Tibial nerve (tissue), 4 donors: Measurements from ENCODE around the gene ZBTB20. TPM values are rescaled to one million over a fixed set of nuclear protein-coding genes. Genes with fewer than 3 reads are reported as not detected.

Source experiments
- DNase-seq, 2 donors: peaks; one replicate each; pipeline ENCODE4 v3.0.0-alpha.2; 2019; ENCODE audit warnings: low spot score in 2 of 2
- H3K27ac ChIP-seq, 4 donors: fragments of 200-600 bp; sonication (generic) in 3 of 4; one replicate each; pipeline ENCODE4 v1.5.1; 2017 to 2019; ENCODE audit warnings: mild to moderate bottlenecking in 1 of 4
- H3K27me3 ChIP-seq, 2 donors: fragments of 200-600 bp; sonication (generic) in 1 of 2; one replicate each; pipeline versions ENCODE4 v1.5.1 to v1.6.0; 2017 to 2019
- H3K36me3 ChIP-seq, 3 donors: fragments of 200-600 bp; sonication (generic); one replicate each; pipeline ENCODE4 v1.5.1; 2018 to 2019
- H3K4me1 ChIP-seq, 4 donors: fragments of 200-600 bp; sonication (generic) in 3 of 4; one replicate each; pipeline ENCODE4 v1.5.1; 2017 to 2019
- H3K4me3 ChIP-seq, 4 donors: fragments of 200-600 bp; sonication (generic) in 3 of 4; one replicate each; pipeline ENCODE4 v1.5.1; 2017 to 2019; ENCODE audit warnings: mild to moderate bottlenecking in 1 of 4, moderate library complexity in 1 of 4
- H3K9me3 ChIP-seq, 4 donors: fragments of 200-600 bp; sonication (generic) in 3 of 4; one replicate each; pipeline ENCODE4 v1.5.1; 2017 to 2019
- EP300 ChIP-seq, 2 donors: sonication (generic); formaldehyde crosslinking; IDR thresholded peaks; one replicate each; pipeline ENCODE4 v1.6.1; 2017; ENCODE audit warnings: antibody characterized with exemption in 2 of 2, mild to moderate bottlenecking in 1 of 2
- POLR2A ChIP-seq, 2 donors: fragments of 450-650 bp; IDR thresholded peaks; one replicate each; pipeline ENCODE4 v1.6.1; 2017; ENCODE audit warnings: antibody characterized with exemption in 2 of 2, mild to moderate bottlenecking in 2 of 2, moderate library complexity in 2 of 2
- WGBS, 2 donors: methylation state at CpG; one replicate each; pipeline ENCODE4 v1.1.5; 2018; 5-methylcytosine and 5-hydroxymethylcytosine counted together
- total RNA-seq, 4 donors: library from RNA; depleted of rRNA; stranded (reverse); fragments of >200 nt; gene quantifications; one replicate each; pipeline ENCODE4 v1.1.0, GENCODE V29; 2016
- TF ChIP-seq, protein P1 (sequence below), 5 experiments: fragments of 200-600 bp in 3 of 5; fragments of 450-650 bp in 2 of 5; sonication (generic) in 3 of 5; IDR thresholded peaks; one replicate each; pipeline ENCODE4 v1.5.1; 2016 to 2019; ENCODE audit warnings: antibody characterized with exemption in 5 of 5, mild to moderate bottlenecking in 3 of 5, moderate library complexity in 2 of 5

The ZBTB20 gene
- total RNA-seq, 4 donors from 2014 or later: 63.3 to 127 (median 102) TPM

GRCh38 chr3:114440700-114441099 is 706.4 kb downstream of the ZBTB20 start:
- H3K4me1 ChIP-seq: peaks cover 0 to 81% (median 2%) of the 10 kb centered on the region in 4 donors
- no peaks in the 10 kb centered on the region for H3K27me3 ChIP-seq
- TF ChIP-seq, protein P1, sequence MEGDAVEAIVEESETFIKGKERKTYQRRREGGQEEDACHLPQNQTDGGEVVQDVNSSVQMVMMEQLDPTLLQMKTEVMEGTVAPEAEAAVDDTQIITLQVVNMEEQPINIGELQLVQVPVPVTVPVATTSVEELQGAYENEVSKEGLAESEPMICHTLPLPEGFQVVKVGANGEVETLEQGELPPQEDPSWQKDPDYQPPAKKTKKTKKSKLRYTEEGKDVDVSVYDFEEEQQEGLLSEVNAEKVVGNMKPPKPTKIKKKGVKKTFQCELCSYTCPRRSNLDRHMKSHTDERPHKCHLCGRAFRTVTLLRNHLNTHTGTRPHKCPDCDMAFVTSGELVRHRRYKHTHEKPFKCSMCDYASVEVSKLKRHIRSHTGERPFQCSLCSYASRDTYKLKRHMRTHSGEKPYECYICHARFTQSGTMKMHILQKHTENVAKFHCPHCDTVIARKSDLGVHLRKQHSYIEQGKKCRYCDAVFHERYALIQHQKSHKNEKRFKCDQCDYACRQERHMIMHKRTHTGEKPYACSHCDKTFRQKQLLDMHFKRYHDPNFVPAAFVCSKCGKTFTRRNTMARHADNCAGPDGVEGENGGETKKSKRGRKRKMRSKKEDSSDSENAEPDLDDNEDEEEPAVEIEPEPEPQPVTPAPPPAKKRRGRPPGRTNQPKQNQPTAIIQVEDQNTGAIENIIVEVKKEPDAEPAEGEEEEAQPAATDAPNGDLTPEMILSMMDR (IDR thresholded peaks at IDR 0.05): no peak
- TF ChIP-seq POLR2A (IDR thresholded peaks at IDR 0.05): no peak
- TF ChIP-seq EP300 (IDR thresholded peaks at IDR 0.05): no peak
- WGBS, 2 donors: 74 to 75% methylated on average over 4 of the region's 4 CpGs
- H3K36me3 ChIP-seq: no peaks in the 10 kb centered on the region
- no peaks in the 10 kb centered on the region for H3K9me3 ChIP-seq
- DNase-seq: no peak
- no peak overlapping the region for H3K27ac ChIP-seq
- H3K4me3 ChIP-seq: no peak overlapping the region

DNA sequence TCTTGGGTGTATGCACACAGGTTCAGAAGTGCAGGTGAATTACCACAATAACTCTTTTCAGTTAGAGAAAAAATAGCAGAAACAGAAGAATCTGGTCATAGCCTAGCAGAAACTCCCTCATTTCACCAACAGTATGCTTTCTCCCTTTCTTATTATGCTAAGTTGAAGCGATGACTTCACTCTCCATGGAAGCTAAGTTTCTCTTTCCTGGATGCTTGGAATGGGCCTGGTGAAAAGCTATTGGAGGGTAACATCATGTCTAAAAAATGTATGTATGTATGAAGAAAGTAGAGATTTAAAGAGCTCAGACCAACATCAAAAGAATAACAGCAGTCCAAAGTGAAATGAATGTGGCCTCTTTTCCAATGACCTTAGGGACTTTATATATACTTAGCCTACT is 707.8 kb downstream of the ZBTB20 start:
- Histone ChIP-seq H3K27me3 (no peaks in the 10 kb centered on the region), H3K4me1 (peaks cover 0 to 76% (median 2%) of the 10 kb centered on the region in 4 donors), H3K27ac (no peak overlapping the region), H3K36me3 (no peaks in the 10 kb centered on the region), H3K4me3 (no peak overlapping the region), H3K9me3 (no peaks in the 10 kb centered on the region)
- TF ChIP-seq EP300 (IDR thresholded peaks at IDR 0.05) (no peak), POLR2A (IDR thresholded peaks at IDR 0.05) (no peak)
- TF ChIP-seq, protein P1 (IDR thresholded peaks at IDR 0.05): no peak
- DNase-seq: no peak
- 92 to 100% methylated on average over 1 of the region's 1 CpG for WGBS, 2 donors

DNA sequence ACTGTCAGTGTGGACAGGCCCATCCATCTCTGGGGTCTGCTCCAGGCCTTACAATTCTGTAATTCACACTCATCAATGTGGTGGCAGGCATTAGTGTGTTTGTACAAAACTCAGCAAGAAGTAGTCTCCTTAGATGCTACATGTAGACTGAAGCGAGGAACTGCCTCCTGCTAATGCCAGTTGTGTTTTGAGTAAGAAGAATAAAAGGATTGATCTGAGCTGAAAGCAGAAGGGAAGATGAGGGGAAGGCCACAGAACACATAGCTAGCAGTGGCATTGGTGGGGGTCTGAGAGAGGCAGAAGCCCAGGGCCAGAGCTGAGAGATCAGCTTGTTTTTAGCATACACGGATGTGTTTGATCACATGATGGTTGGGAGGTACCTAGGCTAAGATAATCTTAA is 709.2 kb downstream of the ZBTB20 start:
- Histone ChIP-seq H3K36me3 (no peaks in the 10 kb centered on the region), H3K9me3 (no peaks in the 10 kb centered on the region), H3K27ac (no peak overlapping the region), H3K4me3 (no peak overlapping the region), H3K4me1 (peaks cover 0 to 69% (median 2%) of the 10 kb centered on the region in 4 donors), H3K27me3 (no peaks in the 10 kb centered on the region)
- no peak for DNase-seq
- TF ChIP-seq EP300 (IDR thresholded peaks at IDR 0.05): no peak
- TF ChIP-seq, protein P1 (IDR thresholded peaks at IDR 0.05): no peak
- TF ChIP-seq POLR2A (IDR thresholded peaks at IDR 0.05): no peak
- 93 to 100% methylated on average over 2 of the region's 2 CpGs for WGBS, 2 donors

GRCh38 chr3:114436182-114436581 is 710.9 kb downstream of the ZBTB20 start:
- DNase-seq: no peak
- peaks cover 0 to 59% (median 2%) of the 10 kb centered on the region in 4 donors for H3K4me1 ChIP-seq
- TF ChIP-seq EP300 (IDR thresholded peaks at IDR 0.05): no peak
- TF ChIP-seq, protein P1 (IDR thresholded peaks at IDR 0.05): no peak
- TF ChIP-seq POLR2A (IDR thresholded peaks at IDR 0.05): no peak
- no peaks in the 10 kb centered on the region for H3K27me3 ChIP-seq
- H3K4me3 ChIP-seq: no peak overlapping the region
- no peak overlapping the region for H3K27ac ChIP-seq
- no peaks in the 10 kb centered on the region for H3K9me3 ChIP-seq
- H3K36me3 ChIP-seq: no peaks in the 10 kb centered on the region
- WGBS, 2 donors: 73 to 91% methylated on average over 2 of the region's 2 CpGs

GRCh38 chr3:114435386-114436115 is 711.5 kb downstream of the ZBTB20 start:
- Histone ChIP-seq H3K4me1 (peaks cover 0 to 53% (median 2%) of the 10 kb centered on the region in 4 donors), H3K36me3 (no peaks in the 10 kb centered on the region), H3K27ac (no peak overlapping the region), H3K27me3 (no peaks in the 10 kb centered on the region), H3K9me3 (no peaks in the 10 kb centered on the region), H3K4me3 (no peak overlapping the region)
- no peak for DNase-seq
- WGBS, 2 donors: 85 to 89% methylated on average over 5 of the region's 5 CpGs
- TF ChIP-seq, protein P1 (IDR thresholded peaks at IDR 0.05): no peak
- TF ChIP-seq POLR2A (IDR thresholded peaks at IDR 0.05) (no peak), EP300 (IDR thresholded peaks at IDR 0.05) (no peak)
